ENCODE data around the gene AGAP3.

AGAP3 gene

DNA sequence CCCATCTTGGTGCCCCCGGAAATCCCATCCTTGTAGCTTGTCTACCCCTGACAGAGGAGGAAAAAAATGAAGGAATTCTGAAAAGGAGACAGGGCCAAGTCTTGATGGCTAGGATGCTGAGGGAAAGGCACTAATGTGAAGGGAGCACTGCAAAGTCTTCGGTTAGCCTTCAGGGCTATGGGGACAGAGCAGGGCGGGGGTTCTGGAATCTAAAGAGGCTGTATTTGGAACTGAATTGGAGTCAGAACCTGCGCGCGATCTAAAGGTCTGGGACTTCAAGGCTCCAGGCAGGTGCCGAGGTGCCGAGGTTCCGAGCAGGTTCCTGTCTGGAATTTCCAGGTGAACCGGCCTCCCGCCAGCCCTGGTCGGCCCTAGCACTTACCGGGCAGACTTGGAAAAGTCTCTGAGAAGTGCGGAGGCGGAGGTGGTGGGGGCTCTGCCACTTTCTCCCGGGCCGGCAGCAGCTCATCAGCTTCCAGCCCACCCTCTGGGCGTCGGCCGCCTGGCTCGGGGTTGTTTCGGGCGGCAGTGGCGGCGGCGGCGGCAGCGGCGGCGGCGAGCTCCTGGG, 80.4 kb downstream of the AGAP3 start:
- FAIRE-seq (no peak), DNase-seq (ENCODE audit: insufficient read length, low spot score) (no peak)

DNA sequence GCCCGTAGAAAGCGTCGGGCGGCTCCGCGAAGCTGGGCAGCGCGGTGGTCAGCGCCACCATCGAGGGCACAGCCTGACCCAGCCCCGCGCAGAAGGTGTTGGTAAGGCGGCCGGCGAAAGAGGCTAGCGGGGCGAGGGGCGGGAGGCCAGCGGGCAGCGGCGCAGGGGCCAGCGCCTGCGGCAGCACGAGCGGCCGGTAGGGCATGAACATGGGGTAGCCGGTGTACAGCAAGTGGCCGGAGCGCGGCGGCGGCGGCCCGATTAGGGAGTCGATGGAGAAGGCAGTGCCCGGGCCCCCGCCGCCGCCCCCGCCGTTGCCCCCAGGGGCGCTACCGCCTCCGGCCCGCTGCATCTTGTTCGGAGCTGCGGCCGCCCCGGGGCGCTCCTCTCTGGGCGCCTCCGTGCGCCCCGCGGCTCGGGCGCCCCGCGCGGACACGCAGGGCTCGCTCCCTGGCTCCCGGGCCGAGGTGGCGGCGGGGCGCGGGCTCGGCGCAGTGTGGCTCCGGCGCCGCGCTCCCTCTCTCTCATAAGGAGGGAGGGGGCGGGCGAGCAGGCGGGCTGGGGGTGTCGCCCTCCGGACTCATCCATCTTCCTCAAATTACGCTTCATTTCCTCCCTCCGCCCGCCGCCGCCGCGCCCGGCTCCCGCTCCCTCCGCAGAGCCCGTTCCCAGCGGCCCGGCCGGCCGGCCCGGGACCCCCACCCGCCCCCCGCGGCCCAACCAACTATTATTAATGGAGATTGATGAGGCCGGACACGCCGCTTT, 81.1 kb downstream of the AGAP3 start, which contains the start of gene GBX1:
Gene GBX1, minus strand, starts transcription at position 498 of the 765 bp plus-strand sequence. Its CDS starts 146 bp downstream, at position 352.
- DNase-seq (ENCODE audit: insufficient read length, low spot score) = no peak
- no peak for FAIRE-seq
- TF ChIP-seq, protein P1, sequence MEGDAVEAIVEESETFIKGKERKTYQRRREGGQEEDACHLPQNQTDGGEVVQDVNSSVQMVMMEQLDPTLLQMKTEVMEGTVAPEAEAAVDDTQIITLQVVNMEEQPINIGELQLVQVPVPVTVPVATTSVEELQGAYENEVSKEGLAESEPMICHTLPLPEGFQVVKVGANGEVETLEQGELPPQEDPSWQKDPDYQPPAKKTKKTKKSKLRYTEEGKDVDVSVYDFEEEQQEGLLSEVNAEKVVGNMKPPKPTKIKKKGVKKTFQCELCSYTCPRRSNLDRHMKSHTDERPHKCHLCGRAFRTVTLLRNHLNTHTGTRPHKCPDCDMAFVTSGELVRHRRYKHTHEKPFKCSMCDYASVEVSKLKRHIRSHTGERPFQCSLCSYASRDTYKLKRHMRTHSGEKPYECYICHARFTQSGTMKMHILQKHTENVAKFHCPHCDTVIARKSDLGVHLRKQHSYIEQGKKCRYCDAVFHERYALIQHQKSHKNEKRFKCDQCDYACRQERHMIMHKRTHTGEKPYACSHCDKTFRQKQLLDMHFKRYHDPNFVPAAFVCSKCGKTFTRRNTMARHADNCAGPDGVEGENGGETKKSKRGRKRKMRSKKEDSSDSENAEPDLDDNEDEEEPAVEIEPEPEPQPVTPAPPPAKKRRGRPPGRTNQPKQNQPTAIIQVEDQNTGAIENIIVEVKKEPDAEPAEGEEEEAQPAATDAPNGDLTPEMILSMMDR (IDR thresholded peaks at IDR 0.05; ENCODE audit: insufficient read depth, missing control alignments) = no peak

More for the DNA sequence above, 80.4 kb downstream of the AGAP3 start:
- TF ChIP-seq, protein P1 (IDR thresholded peaks at IDR 0.05; ENCODE audit: insufficient read depth, missing control alignments) = no peak

DNA sequence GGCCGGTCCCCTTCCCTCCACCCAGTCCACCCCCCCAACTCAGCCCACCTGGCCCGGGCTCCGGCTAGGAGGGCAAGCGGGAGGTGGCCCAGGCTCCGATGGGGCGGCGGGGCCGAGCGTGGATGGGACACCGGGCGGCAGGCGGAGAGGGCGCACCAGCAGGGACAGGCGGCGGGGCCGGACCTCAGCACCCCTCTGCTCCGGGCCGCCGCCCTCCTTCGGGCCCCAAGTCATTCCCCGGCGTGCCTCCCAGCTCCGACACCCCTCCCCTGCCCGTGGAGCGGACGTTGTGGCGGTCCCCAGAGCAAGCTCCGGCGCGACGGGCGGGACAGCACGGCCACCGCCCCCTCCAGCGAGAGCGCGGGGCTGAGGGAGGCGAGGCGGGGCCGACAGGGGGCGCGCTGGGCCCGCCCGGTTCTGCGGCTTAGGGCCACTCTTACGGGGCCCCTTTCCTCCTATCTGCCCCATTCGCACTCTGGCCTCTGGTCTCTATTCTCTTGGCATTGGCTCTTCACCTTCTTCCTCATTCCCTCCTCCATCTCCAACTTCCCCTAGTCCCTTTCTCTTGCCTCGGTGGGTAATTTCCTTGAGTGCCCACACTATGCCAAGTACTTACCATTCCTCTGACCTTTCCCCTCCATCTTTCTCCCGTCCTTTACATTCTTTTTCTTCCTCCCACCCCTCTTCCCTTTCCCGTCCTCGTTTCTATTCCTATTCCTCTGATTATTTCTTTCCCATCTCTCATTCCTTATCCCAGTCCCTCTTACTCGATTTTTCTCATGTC, 81.9 kb downstream of the AGAP3 start:
- TF ChIP-seq, protein P1 (IDR thresholded peaks at IDR 0.05; ENCODE audit: insufficient read depth, missing control alignments) = peak; percentile 40
- FAIRE-seq = no peak
- DNase-seq (ENCODE audit: insufficient read length, low spot score) = no peak

DNA sequence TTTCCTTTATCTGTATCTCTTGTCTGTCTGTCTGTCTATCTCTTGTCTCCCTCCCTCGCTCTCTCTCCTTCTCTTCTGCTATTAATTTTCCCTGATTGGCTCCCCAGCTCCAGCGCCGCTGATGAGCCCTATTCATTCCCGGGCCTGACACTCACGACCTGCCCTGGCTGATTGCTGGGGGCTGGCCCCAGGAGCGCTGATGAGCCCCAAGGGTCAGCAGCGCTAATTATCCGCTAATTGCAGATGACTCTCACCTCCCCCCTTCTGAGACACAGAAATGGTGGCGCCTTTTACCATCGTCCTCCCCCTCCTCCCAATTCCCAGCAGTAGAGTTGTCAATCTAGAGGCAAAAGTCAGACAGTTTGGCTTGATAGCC, 82.5 kb downstream of the AGAP3 start:
- DNase-seq (ENCODE audit: insufficient read length, low spot score) = no peak
- TF ChIP-seq, protein P1 (IDR thresholded peaks at IDR 0.05; ENCODE audit: insufficient read depth, missing control alignments) = no peak
- no peak for FAIRE-seq

DNA sequence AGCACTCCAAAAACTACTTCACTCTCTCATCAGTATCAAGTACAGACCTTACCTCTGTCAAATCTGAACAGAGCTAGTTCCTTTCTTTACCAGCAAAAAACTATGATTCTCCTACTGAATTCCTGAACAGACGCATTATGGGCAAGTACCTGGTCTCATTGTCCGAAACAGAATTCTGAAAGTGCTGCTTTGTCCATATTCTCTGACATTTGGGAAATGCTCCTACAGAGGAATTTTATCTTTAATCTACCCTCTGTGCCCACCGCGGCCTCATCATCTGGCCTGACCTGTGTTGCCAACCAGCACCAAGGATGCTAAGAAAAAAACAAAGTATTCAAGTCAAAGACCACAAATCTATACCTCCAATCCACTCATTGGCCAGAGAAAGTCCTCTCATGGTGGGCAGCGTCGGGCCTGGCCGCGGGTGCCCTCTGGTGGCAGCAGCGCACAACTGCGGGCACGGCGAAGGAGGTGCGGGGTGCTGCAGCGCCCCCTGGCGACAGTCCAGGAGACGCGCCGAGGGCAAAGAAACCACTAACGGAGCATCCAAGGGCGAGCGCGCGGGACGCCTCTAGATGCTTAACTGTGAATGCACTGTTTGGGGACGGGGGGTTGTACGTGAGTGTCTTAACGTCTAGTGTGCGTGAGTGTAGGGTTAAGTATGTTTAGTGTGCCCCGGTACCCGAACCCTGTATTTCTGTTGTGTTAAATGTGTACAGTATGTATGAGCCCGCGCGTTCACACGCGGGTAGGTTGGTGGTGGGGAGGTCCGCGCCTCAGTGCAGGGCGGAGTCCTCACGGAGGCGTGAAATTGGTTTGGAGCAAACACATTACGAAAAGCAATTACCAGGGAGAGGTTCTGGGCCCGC, 86.2 kb downstream of the AGAP3 start:
- no peak for FAIRE-seq
- TF ChIP-seq, protein P1 (IDR thresholded peaks at IDR 0.05; ENCODE audit: insufficient read depth, missing control alignments) = peak; percentile 100
- DNase-seq (ENCODE audit: insufficient read length, low spot score) = peak; percentile 70

DNA sequence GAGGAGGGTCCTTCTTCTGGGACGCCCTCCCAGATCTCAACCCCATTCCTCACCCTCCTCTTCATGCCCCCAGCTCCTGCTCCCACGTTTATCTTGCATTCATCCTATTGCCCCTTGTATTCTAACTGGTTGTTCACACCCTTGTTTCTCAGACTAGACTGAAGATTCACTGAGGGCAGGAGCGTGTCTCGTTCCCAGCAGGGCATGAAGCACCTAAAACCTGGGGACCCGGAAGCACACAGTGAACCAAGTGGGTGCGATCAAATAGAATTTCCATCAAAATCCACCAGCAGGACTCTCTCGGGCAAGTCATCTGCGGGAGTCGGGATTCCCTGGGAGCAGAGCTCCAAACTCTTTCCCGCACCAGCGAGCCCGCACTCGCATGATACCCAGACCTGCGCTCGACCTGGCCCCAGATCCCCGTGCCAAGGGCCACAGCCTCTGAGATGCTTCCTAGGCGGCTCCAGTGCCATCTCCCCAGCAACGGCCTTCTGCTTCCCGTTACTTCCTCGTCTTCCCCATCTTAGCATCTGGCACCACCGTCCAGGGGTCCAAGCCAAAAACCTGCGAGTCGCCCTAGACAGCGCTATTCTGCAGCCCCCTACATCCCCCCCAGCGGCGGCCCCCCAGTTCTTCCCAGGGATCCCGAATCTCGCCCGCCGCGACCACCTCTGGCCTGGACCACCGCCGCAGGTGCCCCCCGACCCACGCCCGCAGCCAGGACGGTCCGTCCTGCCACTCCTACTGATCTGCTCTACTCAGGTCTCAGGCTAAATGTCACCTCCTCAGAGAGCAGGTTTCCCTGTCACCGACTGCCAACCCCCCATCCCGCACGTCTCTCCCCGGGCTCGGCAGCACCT, 87.3 kb downstream of the AGAP3 start:
- TF ChIP-seq, protein P1 (IDR thresholded peaks at IDR 0.05; ENCODE audit: insufficient read depth, missing control alignments) = no peak
- FAIRE-seq = no peak
- no peak for DNase-seq (ENCODE audit: insufficient read length, low spot score)

Data from D721Med (cell line).